ENCODE data around the gene GAD1.

DNA sequence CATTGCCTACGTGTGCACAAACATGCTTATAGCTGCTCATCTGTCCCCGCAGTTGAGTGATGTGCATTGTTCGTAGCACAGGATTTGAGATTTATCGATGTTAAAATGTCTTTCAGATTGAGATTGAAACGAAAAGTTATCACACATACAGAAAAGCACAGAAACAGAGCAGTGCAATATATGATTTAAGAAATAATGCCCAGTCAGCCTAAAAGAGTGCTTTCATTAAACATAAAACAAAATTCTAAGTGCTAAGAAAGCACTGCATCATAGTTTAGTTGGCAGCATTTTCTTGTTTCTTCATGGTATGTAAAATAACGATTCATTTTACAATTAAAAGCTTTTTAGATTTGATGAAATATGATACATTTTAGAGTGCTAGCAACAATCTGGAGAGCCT lies 80.4 kb downstream of the GAD1 start:
- TF ChIP-seq POLR2A (IDR thresholded peaks at IDR 0.05; ENCODE audit: low read length) (no peak), CTCF (IDR thresholded peaks at IDR 0.05) (no peak), USF2 (IDR thresholded peaks at IDR 0.05) (no peak), RAD21 (conservative IDR thresholded peaks at IDR 0.05 in 1 of 2, IDR thresholded peaks at IDR 0.05 in 1 of 2) (no peak), SMC3 (IDR thresholded peaks at IDR 0.05) (no peak), JUN (IDR thresholded peaks at IDR 0.05) (no peak)
- TF ChIP-seq, protein P1, sequence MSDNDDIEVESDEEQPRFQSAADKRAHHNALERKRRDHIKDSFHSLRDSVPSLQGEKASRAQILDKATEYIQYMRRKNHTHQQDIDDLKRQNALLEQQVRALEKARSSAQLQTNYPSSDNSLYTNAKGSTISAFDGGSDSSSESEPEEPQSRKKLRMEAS (IDR thresholded peaks at IDR 0.05): no peak

All from A549 (cell line).